Measurements from ENCODE around the gene CDS2. TPM values are rescaled to one million over a fixed set of nuclear protein-coding genes. Genes with fewer than 3 reads are reported as not detected.

Gene CDS2
- total and polyA plus RNA-seq, 2 of the 13 experiments (the other 11 are each of a cell fraction or from before 2014, with no cell fraction given): 81.3 to 153 TPM

DNA sequence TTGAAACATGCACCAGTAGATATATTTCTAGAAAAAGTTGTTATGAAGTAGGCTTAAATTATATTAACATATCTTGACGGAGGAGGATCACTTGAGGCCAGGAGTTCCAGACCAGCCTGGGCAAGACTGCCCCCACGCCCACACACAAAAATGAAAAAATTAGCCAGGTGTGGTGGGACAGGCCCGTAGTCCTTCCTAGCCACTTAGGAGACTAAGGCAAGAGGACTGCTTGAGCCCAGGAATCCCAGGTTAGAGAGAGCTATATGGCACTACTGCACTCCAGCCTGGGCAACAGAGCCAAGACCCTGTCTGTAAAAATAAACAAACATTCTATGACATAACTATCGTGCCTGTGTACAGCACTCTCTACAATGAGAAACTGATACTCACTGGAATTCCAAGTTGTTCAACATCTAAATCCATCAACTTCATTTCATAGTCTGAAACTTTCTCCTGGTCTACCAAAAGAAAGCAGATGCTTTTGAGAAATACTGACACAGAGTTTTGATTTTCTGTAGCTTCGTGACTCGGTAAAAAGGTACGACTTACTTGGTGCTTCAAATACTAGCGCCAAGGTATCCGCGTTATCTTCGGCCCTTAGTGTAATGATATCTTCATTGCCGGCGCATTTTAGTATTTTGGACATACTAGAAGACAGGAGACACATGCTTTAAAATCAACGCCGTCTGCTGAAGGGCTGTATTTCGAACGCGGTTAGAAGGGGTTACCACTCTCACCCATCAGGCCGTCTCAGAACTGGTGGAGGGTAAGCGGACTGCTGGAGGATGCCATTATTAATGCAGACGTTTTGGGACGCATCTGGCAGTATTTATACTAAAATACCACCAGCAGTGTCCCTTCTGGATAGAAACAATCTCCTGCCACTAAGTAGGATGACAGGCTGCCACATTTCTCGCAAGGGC, 8.3 kb upstream of the CDS2 start (continued):
- TF ChIP-seq, protein P1, sequence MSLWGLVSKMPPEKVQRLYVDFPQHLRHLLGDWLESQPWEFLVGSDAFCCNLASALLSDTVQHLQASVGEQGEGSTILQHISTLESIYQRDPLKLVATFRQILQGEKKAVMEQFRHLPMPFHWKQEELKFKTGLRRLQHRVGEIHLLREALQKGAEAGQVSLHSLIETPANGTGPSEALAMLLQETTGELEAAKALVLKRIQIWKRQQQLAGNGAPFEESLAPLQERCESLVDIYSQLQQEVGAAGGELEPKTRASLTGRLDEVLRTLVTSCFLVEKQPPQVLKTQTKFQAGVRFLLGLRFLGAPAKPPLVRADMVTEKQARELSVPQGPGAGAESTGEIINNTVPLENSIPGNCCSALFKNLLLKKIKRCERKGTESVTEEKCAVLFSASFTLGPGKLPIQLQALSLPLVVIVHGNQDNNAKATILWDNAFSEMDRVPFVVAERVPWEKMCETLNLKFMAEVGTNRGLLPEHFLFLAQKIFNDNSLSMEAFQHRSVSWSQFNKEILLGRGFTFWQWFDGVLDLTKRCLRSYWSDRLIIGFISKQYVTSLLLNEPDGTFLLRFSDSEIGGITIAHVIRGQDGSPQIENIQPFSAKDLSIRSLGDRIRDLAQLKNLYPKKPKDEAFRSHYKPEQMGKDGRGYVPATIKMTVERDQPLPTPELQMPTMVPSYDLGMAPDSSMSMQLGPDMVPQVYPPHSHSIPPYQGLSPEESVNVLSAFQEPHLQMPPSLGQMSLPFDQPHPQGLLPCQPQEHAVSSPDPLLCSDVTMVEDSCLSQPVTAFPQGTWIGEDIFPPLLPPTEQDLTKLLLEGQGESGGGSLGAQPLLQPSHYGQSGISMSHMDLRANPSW (CRISPR knock-in tag; IDR thresholded peaks at IDR 0.05; ENCODE audit: borderline replicate concordance): 0 out of 2 replicates have a peak, but pooled peaks have one; percentile 14
- 0 out of 2 replicates have a peak, but pooled peaks have one; percentile 20 for TF ChIP-seq HDAC2 (CRISPR knock-in tag; IDR thresholded peaks at IDR 0.05)

DNA sequence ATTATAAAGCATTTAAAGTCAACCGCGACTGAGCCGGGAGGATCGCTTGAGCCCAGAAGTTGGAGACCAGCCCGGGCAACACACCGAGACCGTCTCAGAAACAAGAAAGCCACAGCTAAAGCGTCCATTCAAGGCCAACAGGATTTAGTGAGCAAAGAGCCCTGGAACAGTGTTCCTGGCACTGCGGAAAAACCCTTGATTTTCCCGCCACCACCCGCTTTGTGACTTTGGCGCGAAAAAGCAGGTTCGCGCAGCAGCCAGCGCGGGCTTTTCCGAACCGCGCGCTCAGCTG, 7.7 kb upstream of the CDS2 start:
- Histone ChIP-seq H2AFZ (ENCODE audit: low read length) (no peak overlapping the region), H3K9ac (ENCODE audit: insufficient read depth, low read depth, low read length) (peak overlapping the region; percentile 85), H3K4me2 (ENCODE audit: low read depth, low read length) (peak overlapping the region; percentile 98), H3K27ac (ENCODE audit: extremely low read length, insufficient read depth, low read length) (peak overlapping the region; percentile 86), H3K4me1 (ENCODE audit: insufficient read depth, low read length) (peaks cover 56% of the 10 kb centered on the region), H3K79me2 (ENCODE audit: insufficient read depth, low read length) (peaks cover 41% of the 10 kb centered on the region), H3K4me3 (replicated peaks in 1 of 3; ENCODE audit: insufficient read depth in 1 of 3, low read depth in 2 of 3, low read length in 3 of 3) (peak overlapping the region; percentile 74 to 92 (median 82)), H3K9me3 (ENCODE audit: low read length) (no peaks in the 10 kb centered on the region), H3K27me3 (ENCODE audit: control insufficient read depth in 1 of 2, insufficient read depth in 2 of 2, low read length in 2 of 2) (no peaks in the 10 kb centered on the region; a peak in 1 of 5 replicates), H3K36me3 (replicated peaks in 1 of 2; ENCODE audit: control insufficient read depth in 1 of 2, insufficient read depth in 2 of 2, low read length in 2 of 2) (peaks cover 6 to 45% of the 10 kb centered on the region in 2 experiments), H4K20me1 (ENCODE audit: insufficient read depth, low read length) (peaks cover 19% of the 10 kb centered on the region)
- in situ Hi-C loops (cut with HindIII; ENCODE audit: extremely low pct_ligation_motif_present, low pct_unique_long_range_greater_than_20kb): no loop called here
- intact Hi-C loops (cut with micrococcal nuclease; ENCODE audit: unreplicated experiment): no loop called here
- under 1% methylated on average over 18 of the region's 21 CpGs for WGBS (ENCODE audit: low lambda C conversion rate)
- no peak for FAIRE-seq
- ChIA-PET POLR2A (interaction anchor here (0.9 to 3.0 kb wide), 21 partner anchors 8 to 360 kb away, joined by 3 to 15 read pairs (median 6); no protein-coding TSS in a partner anchor), CTCF (ENCODE audit: low intra/inter-chr PET ratio, low total read pairs) (no interaction called here)
- no peak for DNase-seq (ENCODE audit: low spot score)
- BruUV-seq (replicated peaks): no TSS peak
- no peak for ATAC-seq
- TF ChIP-seq CENPT (CRISPR knock-in tag; IDR thresholded peaks at IDR 0.05; ENCODE audit: low read depth) (0 out of 2 replicates have a peak, but pooled peaks have one; percentile 99), ZNF564 (CRISPR knock-in tag; IDR thresholded peaks at IDR 0.05) (no peak; the same call in 1 of the 2 replicates), MED13 (CRISPR knock-in tag; IDR thresholded peaks at IDR 0.05) (peak; percentile 98), ZNF530 (CRISPR knock-in tag; IDR thresholded peaks at IDR 0.05; ENCODE audit: low read depth) (no peak), ERF (CRISPR knock-in tag; IDR thresholded peaks at IDR 0.05) (no peak; the same call in 1 of the 2 replicates), ZNF737 (CRISPR knock-in tag; IDR thresholded peaks at IDR 0.05; ENCODE audit: borderline replicate concordance) (no peak), JUND (CRISPR knock-in tag; IDR thresholded peaks at IDR 0.05) (no peak), ZNF143 (CRISPR knock-in tag; IDR thresholded peaks at IDR 0.05) (no peak)
- TF ChIP-seq, protein P2, sequence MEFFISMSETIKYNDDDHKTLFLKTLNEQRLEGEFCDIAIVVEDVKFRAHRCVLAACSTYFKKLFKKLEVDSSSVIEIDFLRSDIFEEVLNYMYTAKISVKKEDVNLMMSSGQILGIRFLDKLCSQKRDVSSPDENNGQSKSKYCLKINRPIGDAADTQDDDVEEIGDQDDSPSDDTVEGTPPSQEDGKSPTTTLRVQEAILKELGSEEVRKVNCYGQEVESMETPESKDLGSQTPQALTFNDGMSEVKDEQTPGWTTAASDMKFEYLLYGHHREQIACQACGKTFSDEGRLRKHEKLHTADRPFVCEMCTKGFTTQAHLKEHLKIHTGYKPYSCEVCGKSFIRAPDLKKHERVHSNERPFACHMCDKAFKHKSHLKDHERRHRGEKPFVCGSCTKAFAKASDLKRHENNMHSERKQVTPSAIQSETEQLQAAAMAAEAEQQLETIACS (CRISPR knock-in tag; IDR thresholded peaks at IDR 0.05): peak; percentile 53; the same call in 1 of the 2 replicates
- TF ChIP-seq, protein P3, sequence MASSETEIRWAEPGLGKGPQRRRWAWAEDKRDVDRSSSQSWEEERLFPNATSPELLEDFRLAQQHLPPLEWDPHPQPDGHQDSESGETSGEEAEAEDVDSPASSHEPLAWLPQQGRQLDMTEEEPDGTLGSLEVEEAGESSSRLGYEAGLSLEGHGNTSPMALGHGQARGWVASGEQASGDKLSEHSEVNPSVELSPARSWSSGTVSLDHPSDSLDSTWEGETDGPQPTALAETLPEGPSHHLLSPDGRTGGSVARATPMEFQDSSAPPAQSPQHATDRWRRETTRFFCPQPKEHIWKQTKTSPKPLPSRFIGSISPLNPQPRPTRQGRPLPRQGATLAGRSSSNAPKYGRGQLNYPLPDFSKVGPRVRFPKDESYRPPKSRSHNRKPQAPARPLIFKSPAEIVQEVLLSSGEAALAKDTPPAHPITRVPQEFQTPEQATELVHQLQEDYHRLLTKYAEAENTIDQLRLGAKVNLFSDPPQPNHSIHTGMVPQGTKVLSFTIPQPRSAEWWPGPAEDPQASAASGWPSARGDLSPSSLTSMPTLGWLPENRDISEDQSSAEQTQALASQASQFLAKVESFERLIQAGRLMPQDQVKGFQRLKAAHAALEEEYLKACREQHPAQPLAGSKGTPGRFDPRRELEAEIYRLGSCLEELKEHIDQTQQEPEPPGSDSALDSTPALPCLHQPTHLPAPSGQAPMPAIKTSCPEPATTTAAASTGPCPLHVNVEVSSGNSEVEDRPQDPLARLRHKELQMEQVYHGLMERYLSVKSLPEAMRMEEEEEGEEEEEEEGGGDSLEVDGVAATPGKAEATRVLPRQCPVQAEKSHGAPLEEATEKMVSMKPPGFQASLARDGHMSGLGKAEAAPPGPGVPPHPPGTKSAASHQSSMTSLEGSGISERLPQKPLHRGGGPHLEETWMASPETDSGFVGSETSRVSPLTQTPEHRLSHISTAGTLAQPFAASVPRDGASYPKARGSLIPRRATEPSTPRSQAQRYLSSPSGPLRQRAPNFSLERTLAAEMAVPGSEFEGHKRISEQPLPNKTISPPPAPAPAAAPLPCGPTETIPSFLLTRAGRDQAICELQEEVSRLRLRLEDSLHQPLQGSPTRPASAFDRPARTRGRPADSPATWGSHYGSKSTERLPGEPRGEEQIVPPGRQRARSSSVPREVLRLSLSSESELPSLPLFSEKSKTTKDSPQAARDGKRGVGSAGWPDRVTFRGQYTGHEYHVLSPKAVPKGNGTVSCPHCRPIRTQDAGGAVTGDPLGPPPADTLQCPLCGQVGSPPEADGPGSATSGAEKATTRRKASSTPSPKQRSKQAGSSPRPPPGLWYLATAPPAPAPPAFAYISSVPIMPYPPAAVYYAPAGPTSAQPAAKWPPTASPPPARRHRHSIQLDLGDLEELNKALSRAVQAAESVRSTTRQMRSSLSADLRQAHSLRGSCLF (CRISPR knock-in tag; IDR thresholded peaks at IDR 0.05; ENCODE audit: borderline replicate concordance): peak; percentile 99

Measured in HepG2 (cell line).